HG03520 (cell line): Measurements from ENCODE around the gene TP53I11.

Experiments
- ATAC-seq: cut with Tn5 transposase; IDR thresholded peaks from one replicate; pipeline ENCODE4 v1.9.1; 2021; ENCODE audit warnings: mild to moderate bottlenecking, moderate library complexity; ENCODE audit not compliant: unreplicated experiment

Gene TP53I11

DNA sequence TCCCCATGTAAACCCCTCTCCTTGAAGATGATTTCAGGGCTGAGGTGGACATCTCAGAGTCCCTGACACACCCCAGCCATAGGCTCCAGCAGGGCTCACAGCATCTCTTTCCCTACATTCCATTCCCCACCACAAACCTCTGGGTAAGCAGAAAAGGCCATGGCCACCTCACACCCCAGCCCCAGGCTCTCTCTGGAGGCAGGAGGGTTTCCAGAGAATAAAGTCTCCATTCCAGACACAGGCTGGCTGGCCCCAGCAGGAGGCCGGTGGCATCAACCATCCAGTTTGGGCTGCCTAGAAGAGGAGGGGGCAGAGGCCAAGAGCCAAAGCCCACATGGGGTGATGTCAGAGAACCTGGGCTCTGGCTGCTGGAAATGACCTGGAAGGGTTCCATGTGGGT, 61.4 kb downstream of the TP53I11 start:
- no peak for ATAC-seq

DNA sequence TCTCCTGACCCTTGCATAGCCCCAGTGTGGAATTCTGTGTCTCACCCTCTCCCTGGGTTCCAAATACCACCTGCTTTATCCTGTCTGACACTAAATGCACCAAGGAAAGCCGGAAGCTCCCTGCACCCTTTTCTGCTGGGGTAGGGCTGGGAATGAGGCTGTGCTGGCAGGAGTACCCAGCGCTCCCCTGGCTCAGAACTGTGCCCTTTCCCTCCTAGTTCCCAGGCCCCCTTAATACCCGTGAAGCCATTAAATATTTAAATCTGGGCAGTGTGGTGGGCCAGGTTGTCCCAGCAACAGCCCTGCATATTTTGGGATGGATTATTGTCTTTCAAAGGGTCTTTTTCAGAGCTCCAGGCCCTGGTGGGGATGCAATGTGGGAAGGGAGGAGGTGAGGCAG, 63.0 kb downstream of the TP53I11 start:
- ATAC-seq, result no peak

DNA sequence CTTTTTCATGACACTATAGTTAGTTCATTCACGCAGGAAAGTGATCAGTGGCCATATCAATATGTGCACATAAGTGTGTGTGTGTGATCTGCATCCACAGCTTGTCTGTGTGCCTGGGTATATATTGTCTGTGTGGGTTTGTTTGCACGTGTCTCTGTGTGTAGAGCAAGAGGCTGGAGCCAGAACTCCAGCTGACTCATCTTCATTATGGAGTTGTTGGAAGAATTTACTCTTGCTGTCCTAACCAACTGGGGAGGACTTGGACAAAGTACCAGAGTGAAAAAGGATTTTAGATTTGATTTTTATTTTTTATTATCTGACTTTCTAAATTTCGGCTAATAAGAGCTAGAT, 63.9 kb downstream of the TP53I11 start:
- ATAC-seq, result no peak

DNA sequence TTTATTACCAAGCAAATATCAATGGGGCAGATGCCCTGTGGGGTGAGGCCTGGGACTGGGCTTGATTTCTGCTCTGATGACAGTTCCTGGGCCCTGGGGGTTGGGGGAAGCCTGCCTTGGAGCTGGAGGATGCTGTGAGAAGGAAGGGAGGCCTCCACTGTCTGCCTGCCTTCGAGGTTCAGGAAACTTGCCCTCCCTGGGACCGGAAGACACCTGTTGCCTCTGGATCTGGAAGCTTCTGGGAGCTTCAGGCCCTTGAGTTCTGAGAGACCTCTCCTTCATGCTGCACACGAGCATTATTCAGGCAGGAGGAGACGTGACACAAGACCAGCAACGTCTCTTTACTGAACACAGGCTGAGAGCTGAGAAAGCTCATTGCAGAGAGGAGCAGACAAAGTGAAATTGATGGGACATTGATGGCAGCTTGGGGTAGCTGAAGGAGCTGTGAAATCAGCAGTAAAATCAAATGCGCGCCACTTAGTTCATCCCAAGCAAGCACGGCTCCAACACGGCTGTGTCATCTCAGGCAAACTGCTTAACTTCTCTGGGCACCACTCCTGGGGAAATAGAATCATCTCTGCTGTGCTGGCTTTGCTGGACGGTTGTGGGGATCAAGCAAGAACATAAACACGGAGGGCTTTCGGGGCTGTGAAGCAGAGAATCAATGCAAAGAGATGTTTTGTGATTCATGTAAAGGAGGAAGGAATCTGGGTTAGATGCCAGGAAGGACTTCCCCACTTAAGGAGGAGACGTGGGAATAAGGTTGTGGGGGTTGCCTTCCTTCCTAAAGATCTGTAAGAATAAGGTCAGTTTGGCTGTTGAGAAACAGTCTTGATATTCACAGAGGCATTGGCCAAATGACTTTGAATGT, 64.5 kb downstream of the TP53I11 start:
- no peak for ATAC-seq

DNA sequence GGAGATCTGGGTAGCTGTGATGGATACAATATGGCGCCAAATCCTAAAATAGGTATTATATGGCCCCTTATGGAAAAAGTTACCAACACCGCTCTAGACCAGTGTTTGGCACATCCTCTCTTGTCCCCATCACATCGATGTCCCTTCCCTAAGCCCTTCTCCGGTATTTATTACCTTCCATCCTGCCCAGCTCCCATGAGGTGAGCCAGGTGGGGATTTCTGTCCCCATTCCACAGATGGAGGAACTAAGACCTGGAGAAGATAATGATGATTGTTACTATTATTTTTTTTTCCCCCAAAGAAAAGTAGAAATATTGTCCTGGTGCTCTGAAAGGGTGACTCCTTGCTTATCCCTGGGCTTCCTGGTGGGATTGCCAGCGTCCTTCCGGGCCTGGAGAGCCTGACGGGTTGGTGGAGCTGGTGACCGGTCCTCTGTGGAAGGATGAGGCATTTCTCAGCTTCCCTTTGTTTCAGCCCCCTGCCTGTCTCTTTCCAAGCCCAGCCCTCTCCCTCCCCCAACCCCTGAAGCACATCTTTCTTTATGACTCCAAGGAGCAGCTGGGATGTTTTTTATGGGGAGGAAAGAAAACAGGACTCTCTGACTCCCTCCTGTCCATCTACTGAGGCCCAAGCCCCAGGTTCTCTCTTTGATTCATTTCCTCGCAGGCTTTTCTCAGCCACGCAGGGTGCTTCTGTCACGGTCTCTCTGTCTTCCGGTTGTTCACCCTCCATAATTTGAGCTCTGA, 65.4 kb downstream of the TP53I11 start:
- no peak for ATAC-seq

DNA sequence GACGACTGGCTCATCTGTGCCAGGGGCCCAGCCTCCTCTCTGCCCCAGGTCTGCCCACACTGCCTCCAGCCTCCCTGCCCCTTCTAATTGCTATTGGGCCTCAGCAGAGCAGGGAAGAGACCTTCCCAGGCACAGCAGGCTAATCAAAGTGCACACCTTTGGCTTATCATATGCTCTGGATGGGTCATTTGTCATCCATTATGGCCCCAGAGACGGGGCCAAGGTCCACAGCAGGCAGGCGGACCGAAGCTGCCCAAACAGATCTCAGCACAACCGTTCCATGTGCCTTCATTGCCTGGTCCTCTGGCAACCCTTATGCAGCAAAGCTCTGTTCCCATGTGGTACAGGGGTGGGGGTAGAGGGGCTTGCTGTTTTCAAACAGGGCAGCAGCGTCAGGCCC, 66.6 kb downstream of the TP53I11 start:
- no peak for ATAC-seq

DNA sequence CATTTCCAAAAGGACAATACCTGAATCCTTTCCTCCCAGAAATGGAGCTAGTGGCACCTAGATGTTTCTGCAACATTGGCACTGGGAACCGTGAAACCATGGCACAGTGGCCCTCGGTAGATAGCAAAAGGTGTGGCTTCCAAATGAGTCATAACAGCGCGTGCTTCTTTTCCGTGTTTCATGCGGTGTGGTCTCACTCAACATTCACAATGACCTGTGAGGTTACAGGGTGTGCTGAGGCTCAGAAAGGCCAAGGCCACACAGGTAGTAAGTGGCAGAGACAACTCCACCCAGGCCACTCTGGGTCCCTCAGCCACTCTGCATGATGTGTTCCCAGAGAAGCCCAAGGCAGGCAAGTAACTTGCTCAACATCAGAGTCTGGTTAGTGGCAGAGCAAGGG, 67.4 kb downstream of the TP53I11 start:
- no peak for ATAC-seq
